SK-N-SH (cell line): Measurements from ENCODE around the gene ELMO3. TPM values are rescaled to one million over a fixed set of nuclear protein-coding genes. Genes with fewer than 3 reads are reported as not detected.

ENCODE experiments used
- CTCF ChIA-PET: fragments of 300-600, 350-600 bp; formaldehyde crosslinking; extraction: SDS; loops from one replicate; lab custom pipeline; 2021; lab: Yijun Ruan, JAX
- POLR2A ChIA-PET: fragments of 350-600 bp; sonication (Branson Sonifier 250); formaldehyde crosslinking; extraction: SDS; loops from one replicate; lab custom pipeline; 2020; ENCODE audit warnings: antibody characterized with exemption, inconsistent platforms; lab: Yijun Ruan, JAX
- DNase-seq: peaks from one replicate; pipeline ENCODE4 v3.0.0; 2012
- H2AFZ ChIP-seq: fragments of 200-600 bp; sonication (generic); 2 replicates; pipeline ENCODE4 v1.8.1; 2016; ENCODE audit warnings: antibody characterized with exemption, mild to moderate bottlenecking, low read depth
- H3F3A ChIP-seq: fragments of 200-600 bp; sonication (generic); replicated peaks from 2 replicates; pipeline ENCODE3; 2016; ENCODE audit warnings: antibody characterized with exemption, mild to moderate bottlenecking; ENCODE audit not compliant: insufficient read depth
- H3K27ac ChIP-seq, 2 experiments: fragments of 200-500 bp in 1 of 2; fragments of 200-600 bp in 1 of 2; sonication (Bioruptor generic) in 1 of 2; sonication (generic), shearing (Covaris generic) in 1 of 2; 2 replicates each; pipeline versions ENCODE4 v1.5.1 to v1.6.1; 2014 to 2016; ENCODE audit warnings: low read depth in 2 of 2, inconsistent platforms in 1 of 2, low read length in 1 of 2, mild to moderate bottlenecking in 1 of 2, mixed read lengths in 1 of 2
- H3K27me3 ChIP-seq: fragments of 200-600 bp; sonication (generic), shearing (Covaris generic); 2 replicates; pipeline ENCODE4 v1.6.1; 2016; ENCODE audit warnings: mixed run types; ENCODE audit not compliant: insufficient read depth
- H3K36me3 ChIP-seq, 2 experiments: fragments of 200-500 bp in 1 of 2; fragments of 200-600 bp in 1 of 2; sonication (Bioruptor generic) in 1 of 2; sonication (generic) in 1 of 2; replicated peaks in 1 of 2; 2 replicates each; pipeline versions ENCODE3 to v1.5.1; 2014 to 2016; ENCODE audit warnings: low read length in 1 of 2, mild to moderate bottlenecking in 1 of 2; ENCODE audit not compliant: insufficient read depth in 2 of 2, control insufficient read depth in 1 of 2
- H3K4me1 ChIP-seq, 2 experiments: fragments of 200-500 bp in 1 of 2; fragments of 200-600 bp in 1 of 2; sonication (Bioruptor generic) in 1 of 2; sonication (generic), shearing (Covaris generic) in 1 of 2; 2 replicates each; pipeline versions ENCODE4 v1.5.1 to v1.6.1; 2014 to 2016; ENCODE audit warnings: low read depth in 1 of 2, low read length in 1 of 2, mixed run types in 1 of 2; ENCODE audit not compliant: insufficient read depth in 2 of 2, control insufficient read depth in 1 of 2
- H3K4me2 ChIP-seq: fragments of 200-600 bp; sonication (generic), shearing (Covaris generic); 2 replicates; pipeline ENCODE4 v1.6.1; 2017; ENCODE audit warnings: mixed run types
- H3K4me3 ChIP-seq, 2 experiments: fragments of 200-500 bp in 1 of 2; fragments of 200-600 bp in 1 of 2; sonication (Bioruptor generic) in 1 of 2; sonication (generic), shearing (Covaris generic) in 1 of 2; 2 replicates each; pipeline versions ENCODE4 v1.5.1 to v1.8.1; 2014 to 2016; ENCODE audit warnings: low read depth in 2 of 2, inconsistent platforms in 1 of 2, low read length in 1 of 2, mild to moderate bottlenecking in 1 of 2, mixed read lengths in 1 of 2, moderate library complexity in 1 of 2
- H3K79me2 ChIP-seq: fragments of 200-600 bp; sonication (generic); 2 replicates; pipeline ENCODE4 v1.8.1; 2017; ENCODE audit warnings: mild to moderate bottlenecking; ENCODE audit not compliant: insufficient read depth
- H3K9ac ChIP-seq: fragments of 200-600 bp; sonication (generic); 2 replicates; pipeline ENCODE4 v1.6.1; 2017; ENCODE audit warnings: mixed run types
- H3K9me2 ChIP-seq: fragments of 200-600 bp; sonication (generic); 2 replicates; pipeline ENCODE4 v1.6.1; 2017; ENCODE audit warnings: mixed run types
- H3K9me3 ChIP-seq: fragments of 200-600 bp; sonication (generic); 2 replicates; pipeline ENCODE4 v1.6.1; 2017; ENCODE audit warnings: mixed run types, mild to moderate bottlenecking, moderate library complexity
- H4K20me1 ChIP-seq: fragments of 200-600 bp; sonication (generic); 2 replicates; pipeline ENCODE4 v1.6.1; 2017; ENCODE audit warnings: mild to moderate bottlenecking, mixed run types; ENCODE audit not compliant: insufficient read depth
- CHD2 ChIP-seq: fragments of 150-350 bp; IDR thresholded peaks from 2 replicates; pipeline ENCODE4 v1.6.1; 2018; ENCODE audit warnings: low read length; ENCODE audit not compliant: partially characterized antibody
- ELF1 ChIP-seq: IDR thresholded peaks from 2 replicates; pipeline ENCODE4 v1.4.0; 2012
- EP300 ChIP-seq, 2 experiments: IDR thresholded peaks; 2 replicates each; pipeline versions ENCODE4 v1.4.0 to v1.6.1; 2012; ENCODE audit warnings: borderline replicate concordance in 1 of 2, low read depth in 1 of 2, low read length in 1 of 2
- EZH2phosphoT487 ChIP-seq: fragments of 200-600 bp; sonication (generic); IDR thresholded peaks from 2 replicates; pipeline ENCODE4 v1.6.1; 2017; ENCODE audit warnings: low read depth, mixed run types, mild to moderate bottlenecking, antibody characterized with exemption, moderate library complexity, borderline replicate concordance
- FOSL2 ChIP-seq: IDR thresholded peaks from 2 replicates; pipeline ENCODE4 v1.4.0; 2012; ENCODE audit warnings: low read depth, mild to moderate bottlenecking, moderate library complexity, borderline replicate concordance
- FOXJ3 ChIP-seq: sonication (generic); formaldehyde crosslinking; IDR thresholded peaks from 2 replicates; pipeline ENCODE4 v1.5.1; 2020; ENCODE audit warnings: mild to moderate bottlenecking, missing genetic modification reagents
- GABPA ChIP-seq: IDR thresholded peaks from 2 replicates; pipeline ENCODE4 v1.4.0; 2012; ENCODE audit warnings: low read depth, mild to moderate bottlenecking
- JUND ChIP-seq: IDR thresholded peaks from 2 replicates; pipeline ENCODE4 v1.4.0; 2012
- MXI1 ChIP-seq: IDR thresholded peaks from 2 replicates; pipeline ENCODE4 v1.6.1; 2012; ENCODE audit warnings: mild to moderate bottlenecking, low read depth, low read length, improper control_type of control experiment
- POLR2AphosphoS5 ChIP-seq: IDR thresholded peaks from 2 replicates; pipeline ENCODE4 v1.6.1; 2012; ENCODE audit warnings: low read depth, low read length
- RAD21 ChIP-seq: IDR thresholded peaks from 2 replicates; pipeline ENCODE4 v1.6.1; 2012; ENCODE audit warnings: mild to moderate bottlenecking, low read length
- SIN3A ChIP-seq: IDR thresholded peaks from 2 replicates; pipeline ENCODE4 v1.6.1; 2012; ENCODE audit warnings: low read depth, mild to moderate bottlenecking, low read length, moderate library complexity, borderline replicate concordance
- SMC3 ChIP-seq: IDR thresholded peaks from 2 replicates; pipeline ENCODE4 v1.6.1; 2012; ENCODE audit warnings: low read depth, low read length, improper control_type of control experiment
- TAF1 ChIP-seq: IDR thresholded peaks from 2 replicates; pipeline ENCODE4 v1.6.1; 2012; ENCODE audit warnings: low read depth, mild to moderate bottlenecking, low read length, moderate library complexity, borderline replicate concordance
- TCF12 ChIP-seq: IDR thresholded peaks from 2 replicates; pipeline ENCODE4 v1.4.0; 2012
- WGBS: methylation state at CpG from one replicate; pipeline ENCODE4 v1.1.6; 2017; ENCODE audit warnings: low lambda C conversion rate; 5-methylcytosine and 5-hydroxymethylcytosine counted together
- polyA plus RNA-seq, 3 experiments: library from polyadenylated mRNA; depleted of rRNA; stranded (reverse); fragments of >200 nt; gene quantifications; 2 replicates each; pipeline ENCODE4 v1.2.3, GENCODE V29; 2012
- TF ChIP-seq, protein P1 (sequence below): fragments of 200-600 bp; sonication (generic); IDR thresholded peaks from 2 replicates; pipeline ENCODE4 v1.6.1; 2017; ENCODE audit warnings: antibody characterized with exemption, mild to moderate bottlenecking, moderate library complexity
- TF ChIP-seq, protein P2 (sequence below): IDR thresholded peaks from 2 replicates; pipeline ENCODE4 v1.6.1; 2012; ENCODE audit warnings: mild to moderate bottlenecking, low read depth, low read length, moderate library complexity
- TF ChIP-seq, protein P3 (sequence below): IDR thresholded peaks from 2 replicates; pipeline ENCODE4 v1.4.0; 2012; ENCODE audit warnings: low read depth

Gene ELMO3
- polyA plus RNA-seq, 1 of the 3 experiments (the other 2 are of a cell fraction), result 2.3 TPM

DNA sequence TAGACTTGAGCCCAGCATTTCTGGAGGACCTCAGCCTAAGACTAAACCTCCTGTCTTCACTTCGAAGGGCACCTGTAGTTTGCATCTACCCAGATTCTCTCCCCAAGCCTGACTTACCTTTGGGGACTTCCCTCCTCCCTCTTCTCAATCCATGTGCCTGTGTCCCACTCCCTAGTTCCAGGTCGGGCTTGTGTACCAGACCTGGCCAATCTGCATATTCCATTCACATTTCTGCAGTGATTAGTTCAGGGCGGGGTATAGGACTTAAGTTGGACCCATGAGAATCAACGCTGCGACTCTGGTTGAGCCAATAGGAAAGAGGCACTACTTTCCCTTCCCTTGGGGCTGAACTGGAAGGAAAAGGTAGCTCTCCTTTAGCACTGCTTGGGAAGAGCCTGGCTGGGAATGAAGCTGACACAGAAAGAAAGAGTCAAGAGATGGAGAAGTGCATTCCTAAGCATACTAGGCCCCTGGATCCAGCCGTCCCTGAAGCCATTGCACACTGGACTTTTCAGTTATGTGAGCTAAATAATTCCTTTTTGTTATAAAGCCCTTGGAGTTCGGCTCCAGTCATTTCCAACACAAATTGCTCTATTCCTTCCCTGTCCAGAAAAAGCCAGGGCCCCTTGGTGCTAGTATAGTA, 41.7 kb upstream of the ELMO3 start:
- no peak overlapping the region for H3K4me3 ChIP-seq
- peaks cover 10% of the 10 kb centered on the region for H3F3A ChIP-seq
- H3K79me2 ChIP-seq, result no peaks in the 10 kb centered on the region
- H3K27ac ChIP-seq, result no peak overlapping the region
- H3K9me3 ChIP-seq, result no peaks in the 10 kb centered on the region
- H3K36me3 ChIP-seq, result peaks cover 0 to 4% of the 10 kb centered on the region in 2 experiments
- H3K9me2 ChIP-seq, result no peaks in the 10 kb centered on the region
- ChIA-PET CTCF (interaction anchor here (1.0 to 14.2 kb wide), 8 partner anchors 12 to 262 kb away, joined by 3 to 470 read pairs (median 8); partner anchors contain the start of genes CBFB and NOL3), POLR2A (interaction anchor here (1.4 kb wide), 1 partner anchor 140 kb away, joined by 3 read pairs; no protein-coding TSS in a partner anchor)
- peaks cover 4 to 17% of the 10 kb centered on the region in 2 experiments; a peak in 1 of 4 replicates for H3K4me1 ChIP-seq
- H3K9ac ChIP-seq, result no peak overlapping the region
- 87% methylated on average over 7 of the region's 7 CpGs for WGBS
- TF ChIP-seq EZH2phosphoT487, result no peak
- no peak for TF ChIP-seq TCF12
- no peak for TF ChIP-seq EP300 (IDR thresholded peaks at IDR 0.05; ENCODE audit: borderline replicate concordance in 1 of 2, low read depth in 1 of 2, low read length in 1 of 2)
- TF ChIP-seq ELF1, result no peak
- no peak for TF ChIP-seq FOSL2
- TF ChIP-seq RAD21, result no peak
- TF ChIP-seq JUND, result no peak
- no peak for TF ChIP-seq SIN3A
- no peak for TF ChIP-seq POLR2AphosphoS5
- TF ChIP-seq MXI1, result no peak
- TF ChIP-seq FOXJ3 (CRISPR knock-in tag), result no peak
- TF ChIP-seq, protein P1, sequence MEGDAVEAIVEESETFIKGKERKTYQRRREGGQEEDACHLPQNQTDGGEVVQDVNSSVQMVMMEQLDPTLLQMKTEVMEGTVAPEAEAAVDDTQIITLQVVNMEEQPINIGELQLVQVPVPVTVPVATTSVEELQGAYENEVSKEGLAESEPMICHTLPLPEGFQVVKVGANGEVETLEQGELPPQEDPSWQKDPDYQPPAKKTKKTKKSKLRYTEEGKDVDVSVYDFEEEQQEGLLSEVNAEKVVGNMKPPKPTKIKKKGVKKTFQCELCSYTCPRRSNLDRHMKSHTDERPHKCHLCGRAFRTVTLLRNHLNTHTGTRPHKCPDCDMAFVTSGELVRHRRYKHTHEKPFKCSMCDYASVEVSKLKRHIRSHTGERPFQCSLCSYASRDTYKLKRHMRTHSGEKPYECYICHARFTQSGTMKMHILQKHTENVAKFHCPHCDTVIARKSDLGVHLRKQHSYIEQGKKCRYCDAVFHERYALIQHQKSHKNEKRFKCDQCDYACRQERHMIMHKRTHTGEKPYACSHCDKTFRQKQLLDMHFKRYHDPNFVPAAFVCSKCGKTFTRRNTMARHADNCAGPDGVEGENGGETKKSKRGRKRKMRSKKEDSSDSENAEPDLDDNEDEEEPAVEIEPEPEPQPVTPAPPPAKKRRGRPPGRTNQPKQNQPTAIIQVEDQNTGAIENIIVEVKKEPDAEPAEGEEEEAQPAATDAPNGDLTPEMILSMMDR, result no peak
- TF ChIP-seq, protein P2, sequence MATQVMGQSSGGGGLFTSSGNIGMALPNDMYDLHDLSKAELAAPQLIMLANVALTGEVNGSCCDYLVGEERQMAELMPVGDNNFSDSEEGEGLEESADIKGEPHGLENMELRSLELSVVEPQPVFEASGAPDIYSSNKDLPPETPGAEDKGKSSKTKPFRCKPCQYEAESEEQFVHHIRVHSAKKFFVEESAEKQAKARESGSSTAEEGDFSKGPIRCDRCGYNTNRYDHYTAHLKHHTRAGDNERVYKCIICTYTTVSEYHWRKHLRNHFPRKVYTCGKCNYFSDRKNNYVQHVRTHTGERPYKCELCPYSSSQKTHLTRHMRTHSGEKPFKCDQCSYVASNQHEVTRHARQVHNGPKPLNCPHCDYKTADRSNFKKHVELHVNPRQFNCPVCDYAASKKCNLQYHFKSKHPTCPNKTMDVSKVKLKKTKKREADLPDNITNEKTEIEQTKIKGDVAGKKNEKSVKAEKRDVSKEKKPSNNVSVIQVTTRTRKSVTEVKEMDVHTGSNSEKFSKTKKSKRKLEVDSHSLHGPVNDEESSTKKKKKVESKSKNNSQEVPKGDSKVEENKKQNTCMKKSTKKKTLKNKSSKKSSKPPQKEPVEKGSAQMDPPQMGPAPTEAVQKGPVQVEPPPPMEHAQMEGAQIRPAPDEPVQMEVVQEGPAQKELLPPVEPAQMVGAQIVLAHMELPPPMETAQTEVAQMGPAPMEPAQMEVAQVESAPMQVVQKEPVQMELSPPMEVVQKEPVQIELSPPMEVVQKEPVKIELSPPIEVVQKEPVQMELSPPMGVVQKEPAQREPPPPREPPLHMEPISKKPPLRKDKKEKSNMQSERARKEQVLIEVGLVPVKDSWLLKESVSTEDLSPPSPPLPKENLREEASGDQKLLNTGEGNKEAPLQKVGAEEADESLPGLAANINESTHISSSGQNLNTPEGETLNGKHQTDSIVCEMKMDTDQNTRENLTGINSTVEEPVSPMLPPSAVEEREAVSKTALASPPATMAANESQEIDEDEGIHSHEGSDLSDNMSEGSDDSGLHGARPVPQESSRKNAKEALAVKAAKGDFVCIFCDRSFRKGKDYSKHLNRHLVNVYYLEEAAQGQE, result no peak
- TF ChIP-seq TAF1, result no peak
- TF ChIP-seq SMC3, result no peak
- TF ChIP-seq, protein P3, sequence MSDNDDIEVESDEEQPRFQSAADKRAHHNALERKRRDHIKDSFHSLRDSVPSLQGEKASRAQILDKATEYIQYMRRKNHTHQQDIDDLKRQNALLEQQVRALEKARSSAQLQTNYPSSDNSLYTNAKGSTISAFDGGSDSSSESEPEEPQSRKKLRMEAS, result no peak
- no peak for TF ChIP-seq GABPA
- no peak for TF ChIP-seq CHD2
- no peak overlapping the region for H2AFZ ChIP-seq
- H4K20me1 ChIP-seq, result peaks cover 26% of the 10 kb centered on the region
- H3K27me3 ChIP-seq, result no peaks in the 10 kb centered on the region
- H3K4me2 ChIP-seq, result no peak overlapping the region
- no peak for DNase-seq
